ENCODE data around the gene PRKCSH.
"Not testable (repeated sequence)": the region's sequence is repeated elsewhere in the genome, so short reads cannot be mapped to it uniquely, and the experiment has no call there.

Gene PRKCSH

DNA sequence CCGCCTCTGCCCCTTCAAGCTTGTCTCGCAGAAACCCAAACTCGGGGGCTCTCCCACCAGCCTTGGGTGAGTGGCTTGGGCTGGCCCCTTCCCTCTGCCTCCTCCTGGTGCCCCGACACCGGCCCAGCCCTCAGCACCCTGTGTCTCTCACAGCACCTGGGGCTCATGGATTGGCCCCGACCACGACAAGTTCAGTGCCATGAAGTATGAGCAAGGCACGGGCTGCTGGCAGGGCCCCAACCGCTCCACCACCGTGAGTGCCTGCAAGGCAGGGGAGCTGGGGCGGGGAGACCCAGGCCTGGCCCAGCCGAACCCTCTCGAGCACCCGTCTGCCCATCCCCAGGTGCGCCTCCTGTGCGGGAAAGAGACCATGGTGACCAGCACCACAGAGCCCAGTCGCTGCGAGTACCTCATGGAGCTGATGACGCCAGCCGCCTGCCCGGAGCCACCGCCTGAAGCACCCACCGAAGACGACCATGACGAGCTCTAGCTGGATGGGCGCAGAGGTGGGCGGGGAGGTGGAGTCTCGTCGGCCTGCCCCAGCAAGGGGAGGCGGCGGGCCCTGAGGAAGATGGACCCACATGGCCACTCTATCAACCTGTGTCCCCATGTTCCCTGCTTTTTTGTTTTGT, 13.6 kb downstream of the PRKCSH start:
- no peak overlapping the region for H3K4me3 Mint-ChIP-seq
- peaks cover 14% of the 10 kb centered on the region for H3K36me3 Mint-ChIP-seq (ENCODE audit: insufficient read depth)
- no peaks in the 10 kb centered on the region for H3K27me3 Mint-ChIP-seq
- no peaks in the 10 kb centered on the region for H3K9me3 Mint-ChIP-seq
- no peak overlapping the region for H3K27ac Mint-ChIP-seq
- peaks cover 1 to 2% of the 10 kb centered on the region in 2 donors for H3K4me1 Mint-ChIP-seq (ENCODE audit: low read depth in 2 of 2)
- DNase-seq (no peak), ATAC-seq (replicated peaks) (no peak)

DNA sequence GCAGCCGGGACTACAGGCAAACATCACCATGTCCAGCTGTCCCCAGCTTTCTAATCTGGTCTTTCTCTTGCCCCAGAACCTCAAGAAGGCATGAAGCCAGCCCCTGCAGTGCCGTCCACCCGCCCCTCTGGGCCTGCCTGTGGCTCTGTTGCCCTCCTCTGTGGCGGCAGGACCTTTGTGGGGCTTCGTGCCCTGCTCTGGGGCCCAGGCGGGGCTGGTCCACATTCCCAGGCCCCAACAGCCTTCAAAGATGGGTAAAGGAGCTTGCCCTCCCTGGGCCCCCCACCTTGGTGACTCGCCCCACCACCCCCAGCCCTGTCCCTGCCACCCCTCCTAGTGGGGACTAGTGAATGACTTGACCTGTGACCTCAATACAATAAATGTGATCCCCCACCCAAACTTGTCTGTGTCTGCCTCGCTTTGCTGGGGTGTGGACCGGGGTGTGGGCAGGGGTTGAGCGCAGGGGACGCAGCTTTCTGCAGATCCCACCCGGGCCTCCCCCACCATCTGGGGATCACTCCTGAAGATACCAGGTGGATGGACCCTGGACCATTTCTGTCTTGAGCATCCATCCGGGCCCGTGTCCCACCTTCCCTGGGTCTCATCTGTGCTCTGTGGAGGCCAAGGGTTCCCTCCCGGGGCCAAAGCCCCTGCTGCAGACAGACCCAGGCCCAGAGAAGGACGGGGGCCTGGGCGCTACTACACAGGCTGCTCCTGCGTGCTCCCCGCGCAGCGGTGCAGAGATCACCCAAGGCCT, 15.3 kb downstream of the PRKCSH start:
- Mint-ChIP-seq H3K4me3 (no peak overlapping the region), H3K9me3 (no peaks in the 10 kb centered on the region), H3K27ac (no peak overlapping the region), H3K4me1 (ENCODE audit: low read depth in 2 of 2) (no peaks in the 10 kb centered on the region), H3K27me3 (no peaks in the 10 kb centered on the region), H3K36me3 (ENCODE audit: insufficient read depth) (peaks cover 8% of the 10 kb centered on the region)
- ATAC-seq (replicated peaks), result no peak
- DNase-seq, result no peak

DNA sequence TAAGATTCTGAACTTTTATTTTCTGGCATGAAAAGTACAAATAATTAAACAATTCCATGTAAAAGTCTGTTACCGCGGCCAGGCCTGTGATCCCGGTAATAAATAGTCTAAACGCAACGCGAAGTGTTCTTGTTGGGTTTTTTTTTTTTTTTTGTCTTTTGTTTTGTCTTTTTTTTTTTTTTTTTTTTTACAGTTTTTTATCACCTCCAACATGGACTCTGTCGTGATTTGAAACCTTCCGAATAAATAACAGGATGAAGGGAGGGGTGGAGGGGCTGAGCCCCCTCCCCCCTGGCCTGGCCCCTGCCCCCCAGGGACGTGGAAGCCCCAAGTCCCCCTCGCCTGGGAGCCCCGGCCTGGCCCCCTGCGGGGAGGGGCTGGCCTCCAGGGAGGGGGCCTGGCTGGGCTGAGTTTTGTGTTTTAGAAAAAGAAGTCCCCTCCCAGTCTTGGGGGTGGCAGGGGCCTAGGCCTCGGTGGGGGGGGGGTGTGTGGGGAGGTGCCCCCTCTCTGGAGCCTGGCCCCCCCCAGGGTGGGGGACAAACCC, 16.0 kb downstream of the PRKCSH start:
- ATAC-seq (replicated peaks), result no peak
- peaks cover 8% of the 10 kb centered on the region for H3K36me3 Mint-ChIP-seq (ENCODE audit: insufficient read depth)

DNA sequence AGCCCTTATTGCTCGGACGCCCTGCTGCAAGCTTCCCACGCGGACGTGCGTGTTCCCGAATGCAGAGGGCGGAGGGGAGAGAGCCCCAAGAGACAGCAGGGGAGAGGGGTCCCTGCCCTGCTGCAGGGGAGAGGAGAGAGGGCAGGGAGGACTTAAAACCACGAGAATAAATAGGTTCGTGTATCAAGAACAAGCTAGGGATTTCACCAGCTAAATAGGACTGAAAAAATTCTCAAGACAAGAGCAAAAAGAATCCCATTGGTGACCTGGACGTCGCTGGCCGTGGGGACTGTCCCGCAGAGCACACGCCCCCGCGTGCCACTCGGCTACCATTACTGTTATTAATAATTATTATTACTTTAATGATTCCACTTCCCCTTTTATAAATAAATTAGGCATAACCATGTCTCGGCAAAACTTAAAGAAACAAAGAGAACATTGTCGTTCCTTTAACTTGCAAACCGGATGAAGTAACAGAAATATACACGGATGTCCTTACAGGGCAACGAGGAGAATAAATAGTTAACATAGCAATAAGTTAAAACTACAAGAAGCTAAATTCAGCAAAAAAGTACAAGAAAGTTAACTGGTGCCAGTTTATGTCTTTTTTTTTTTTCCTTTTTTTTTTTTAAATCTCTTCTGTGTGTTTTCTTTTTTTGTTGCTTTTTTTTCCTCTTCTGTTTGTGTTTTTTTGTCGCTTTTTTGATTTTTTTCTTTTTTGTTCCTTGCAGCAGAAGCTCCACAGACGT, 16.6 kb downstream of the PRKCSH start:
- Mint-ChIP-seq H3K4me1 (ENCODE audit: low read depth in 2 of 2) (no peaks in the 10 kb centered on the region), H3K27me3 (no peaks in the 10 kb centered on the region), H3K36me3 (ENCODE audit: insufficient read depth) (peaks cover 8% of the 10 kb centered on the region), H3K4me3 (no peak overlapping the region), H3K27ac (peak overlapping the region; percentile 25 to 46), H3K9me3 (no peaks in the 10 kb centered on the region)
- DNase-seq, result no peak
- ATAC-seq (replicated peaks), result no peak

More for the DNA sequence above, 16.0 kb downstream of the PRKCSH start:
- Mint-ChIP-seq H3K4me3 (no peak overlapping the region), H3K9me3 (no peaks in the 10 kb centered on the region), H3K27me3 (no peaks in the 10 kb centered on the region), H3K27ac (no peak overlapping the region), H3K4me1 (ENCODE audit: low read depth in 2 of 2) (no peaks in the 10 kb centered on the region)
- no peak for DNase-seq

DNA sequence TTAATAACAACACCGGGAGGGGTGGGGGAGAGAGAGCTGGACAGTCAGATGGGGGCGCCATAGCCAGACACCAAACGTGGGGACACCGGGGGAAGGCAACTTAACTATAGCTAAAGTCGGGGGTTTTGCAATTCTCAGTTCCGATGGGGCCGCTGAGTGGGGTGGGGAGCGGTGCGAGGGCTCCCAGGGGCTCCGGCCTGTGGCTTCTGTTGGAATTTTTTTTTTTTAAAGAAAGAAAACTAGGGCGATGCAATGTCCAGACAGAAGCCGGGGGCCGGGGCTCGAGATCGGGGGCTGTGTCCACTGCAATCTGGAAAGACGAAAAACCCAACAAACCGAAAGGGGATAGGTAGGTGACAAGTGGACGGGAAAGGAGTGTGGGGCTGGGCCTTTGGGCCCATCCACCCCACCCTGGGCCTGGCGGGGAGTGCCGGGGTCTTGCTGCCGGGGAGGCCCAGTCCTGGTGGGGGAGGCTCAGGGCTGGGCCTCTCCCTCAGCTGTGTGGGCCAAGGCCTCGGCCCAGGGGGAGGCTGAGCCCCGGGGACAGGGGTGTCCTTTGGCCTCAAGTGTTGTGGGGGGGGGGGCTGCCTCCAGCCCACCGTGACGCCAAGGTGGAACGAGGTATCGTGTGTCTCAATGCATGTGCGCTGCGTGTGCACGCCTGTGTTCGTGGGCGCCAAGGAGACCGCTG, 17.3 kb downstream of the PRKCSH start:
- H3K27ac Mint-ChIP-seq, result peak overlapping the region; percentile 25 to 46
- H3K4me3 Mint-ChIP-seq, result no peak overlapping the region
- H3K9me3 Mint-ChIP-seq, result no peaks in the 10 kb centered on the region
- no peaks in the 10 kb centered on the region for H3K4me1 Mint-ChIP-seq (ENCODE audit: low read depth in 2 of 2)
- ATAC-seq (replicated peaks) (no peak), DNase-seq (no peak)
- peaks cover 0 to 5% of the 10 kb centered on the region in 2 donors for H3K27me3 Mint-ChIP-seq
- peaks cover 8% of the 10 kb centered on the region for H3K36me3 Mint-ChIP-seq (ENCODE audit: insufficient read depth)

DNA sequence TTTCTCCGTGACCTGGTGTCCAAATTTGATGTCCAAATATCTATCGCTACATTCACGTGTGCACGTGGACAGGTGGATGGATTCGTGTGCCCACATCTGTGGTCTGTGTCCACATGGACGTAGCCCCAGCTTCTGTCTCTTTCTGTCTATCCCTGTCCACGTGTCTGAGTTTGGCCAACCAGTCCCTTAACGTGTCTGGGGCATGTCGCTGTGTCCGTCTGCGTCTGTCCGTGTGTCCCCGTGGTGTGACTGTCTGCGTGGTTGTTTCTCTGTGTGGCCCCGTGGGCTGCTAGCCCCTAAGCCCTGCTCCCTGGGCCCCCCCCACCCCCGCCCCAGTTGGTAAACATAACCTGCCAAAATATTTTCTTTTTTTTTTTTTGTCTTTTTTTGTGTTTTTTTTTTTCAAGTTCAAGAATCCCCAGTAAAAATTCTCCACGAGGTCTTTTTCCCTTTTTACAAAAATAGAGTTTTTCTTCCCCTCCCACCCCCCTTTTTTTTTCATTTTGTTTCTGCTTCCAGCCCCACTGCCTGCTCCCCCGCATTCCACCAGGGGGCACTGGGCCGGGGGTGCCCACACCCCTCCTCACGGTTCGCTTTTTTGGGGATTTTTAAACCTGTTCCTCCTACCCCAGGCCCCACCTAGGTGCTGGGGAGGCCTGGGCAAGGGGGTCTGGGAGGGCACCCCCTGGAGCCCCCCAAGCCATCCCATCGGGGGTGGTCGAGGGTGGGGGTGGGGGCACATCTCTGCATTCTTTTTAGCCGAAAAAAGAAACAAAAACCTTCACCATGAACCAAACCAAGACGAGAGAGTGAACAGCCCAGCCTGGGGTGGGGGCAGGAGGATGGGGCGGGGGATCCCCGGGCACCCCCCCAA, 18.3 kb downstream of the PRKCSH start:
- peaks cover 8% of the 10 kb centered on the region for H3K36me3 Mint-ChIP-seq (ENCODE audit: insufficient read depth)
- DNase-seq, result no peak
- H3K4me3 Mint-ChIP-seq, result no peak overlapping the region
- H3K27me3 Mint-ChIP-seq, result peaks cover 5 to 15% of the 10 kb centered on the region in 2 donors
- no peaks in the 10 kb centered on the region for H3K9me3 Mint-ChIP-seq
- no peaks in the 10 kb centered on the region for H3K4me1 Mint-ChIP-seq (ENCODE audit: low read depth in 2 of 2)
- H3K27ac Mint-ChIP-seq, result no peak overlapping the region
- no peak for ATAC-seq (replicated peaks)

DNA sequence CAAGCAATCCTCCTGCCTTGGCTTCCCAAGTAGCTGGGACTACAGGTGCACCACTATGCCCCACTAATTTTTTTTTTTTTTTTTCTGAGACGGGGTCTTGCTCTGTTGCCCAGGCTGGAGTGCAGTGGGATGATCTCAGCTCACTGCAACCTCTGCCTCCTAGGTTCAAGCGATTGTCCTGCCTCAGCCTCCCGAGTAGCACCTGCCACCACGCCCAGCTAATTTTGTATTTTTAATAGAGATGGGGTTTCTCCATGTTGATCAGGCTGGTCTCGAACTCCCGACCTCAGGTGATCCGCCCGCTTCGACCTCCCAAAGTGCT, 19.8 kb downstream of the PRKCSH start:
- not testable (repeated sequence) for H3K9me3 Mint-ChIP-seq; H3K4me3 Mint-ChIP-seq; H3K36me3 Mint-ChIP-seq (ENCODE audit: insufficient read depth); H3K27ac Mint-ChIP-seq; DNase-seq; ATAC-seq (replicated peaks); H3K4me1 Mint-ChIP-seq (ENCODE audit: low read depth in 2 of 2)
- peaks cover 11 to 24% of the 10 kb centered on the region in 2 donors for H3K27me3 Mint-ChIP-seq

DNA sequence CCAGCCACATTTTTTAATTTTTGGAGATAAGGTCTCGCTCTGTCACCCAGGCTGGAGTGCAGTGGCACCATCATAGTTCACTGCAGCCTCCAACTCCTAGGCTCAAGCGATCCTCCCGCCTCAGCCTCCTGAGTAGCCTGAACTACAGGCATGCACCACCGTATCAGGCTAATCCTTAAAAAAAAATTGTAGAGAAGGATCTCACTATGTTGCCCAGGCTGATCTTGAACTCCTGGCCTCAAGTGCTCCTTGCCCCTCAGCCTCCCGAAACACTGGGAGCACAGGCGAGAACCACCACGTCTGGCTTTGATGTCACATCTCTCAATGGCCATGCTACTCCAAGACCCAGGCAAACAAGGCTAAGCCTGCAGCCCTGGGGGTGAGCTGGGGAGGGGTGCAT, 21.2 kb downstream of the PRKCSH start:
- Mint-ChIP-seq H3K27ac (no peak overlapping the region), H3K4me1 (ENCODE audit: low read depth in 2 of 2) (no peaks in the 10 kb centered on the region), H3K9me3 (no peaks in the 10 kb centered on the region), H3K4me3 (no peak overlapping the region), H3K36me3 (ENCODE audit: insufficient read depth) (peaks cover 4% of the 10 kb centered on the region), H3K27me3 (peaks cover 17 to 33% of the 10 kb centered on the region in 2 donors)
- ATAC-seq (replicated peaks) (no peak), DNase-seq (no peak)

DNA sequence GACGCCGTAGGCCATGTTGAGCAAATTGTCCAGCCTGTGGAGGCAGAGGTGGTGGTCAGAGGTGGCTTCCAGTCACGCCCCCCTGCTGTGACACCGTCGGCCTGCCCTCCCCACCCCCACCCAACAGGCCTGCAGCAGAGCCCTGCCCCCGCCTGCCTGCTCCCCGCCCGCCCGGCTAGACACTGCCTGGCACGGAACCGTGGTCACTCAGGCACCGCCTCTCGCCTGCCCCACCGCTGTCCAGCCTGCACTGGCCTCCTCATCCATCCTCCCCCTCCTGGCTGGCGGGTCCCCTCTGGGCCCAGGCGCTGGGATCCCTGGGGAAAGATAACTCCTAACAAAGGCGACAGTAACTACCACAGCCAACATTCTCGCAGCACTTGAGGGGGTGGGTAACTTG, 21.7 kb downstream of the PRKCSH start:
- no peaks in the 10 kb centered on the region for H3K4me1 Mint-ChIP-seq (ENCODE audit: low read depth in 2 of 2)
- no peak overlapping the region for H3K27ac Mint-ChIP-seq
- peaks cover 4% of the 10 kb centered on the region for H3K36me3 Mint-ChIP-seq (ENCODE audit: insufficient read depth)
- DNase-seq (no peak), ATAC-seq (replicated peaks) (no peak)
- no peaks in the 10 kb centered on the region for H3K9me3 Mint-ChIP-seq
- no peak overlapping the region for H3K4me3 Mint-ChIP-seq
- H3K27me3 Mint-ChIP-seq, result peaks cover 17 to 33% of the 10 kb centered on the region in 2 donors

DNA sequence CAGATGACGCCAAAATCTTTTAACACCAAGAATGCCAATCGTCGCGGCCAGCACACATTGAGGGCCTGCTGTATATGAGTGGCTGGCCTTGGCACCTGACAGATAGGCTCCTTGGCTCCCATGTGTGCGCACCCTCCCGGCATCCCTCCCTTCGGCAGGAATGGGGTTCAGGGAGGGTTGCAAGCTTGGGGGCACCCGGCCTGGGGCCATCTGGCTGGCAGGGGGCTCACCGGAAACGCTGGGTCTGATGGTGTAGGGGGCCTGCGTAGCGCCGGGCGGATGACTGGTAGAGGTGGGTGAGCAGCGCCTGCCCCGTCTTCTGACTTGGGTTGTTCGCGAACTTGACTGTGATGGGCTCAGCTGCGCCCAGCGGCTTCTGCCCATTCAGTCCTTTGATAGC, 22.4 kb downstream of the PRKCSH start:
- Mint-ChIP-seq H3K4me1 (ENCODE audit: low read depth in 2 of 2) (no peaks in the 10 kb centered on the region), H3K9me3 (no peaks in the 10 kb centered on the region)
- no peak for DNase-seq

DNA sequence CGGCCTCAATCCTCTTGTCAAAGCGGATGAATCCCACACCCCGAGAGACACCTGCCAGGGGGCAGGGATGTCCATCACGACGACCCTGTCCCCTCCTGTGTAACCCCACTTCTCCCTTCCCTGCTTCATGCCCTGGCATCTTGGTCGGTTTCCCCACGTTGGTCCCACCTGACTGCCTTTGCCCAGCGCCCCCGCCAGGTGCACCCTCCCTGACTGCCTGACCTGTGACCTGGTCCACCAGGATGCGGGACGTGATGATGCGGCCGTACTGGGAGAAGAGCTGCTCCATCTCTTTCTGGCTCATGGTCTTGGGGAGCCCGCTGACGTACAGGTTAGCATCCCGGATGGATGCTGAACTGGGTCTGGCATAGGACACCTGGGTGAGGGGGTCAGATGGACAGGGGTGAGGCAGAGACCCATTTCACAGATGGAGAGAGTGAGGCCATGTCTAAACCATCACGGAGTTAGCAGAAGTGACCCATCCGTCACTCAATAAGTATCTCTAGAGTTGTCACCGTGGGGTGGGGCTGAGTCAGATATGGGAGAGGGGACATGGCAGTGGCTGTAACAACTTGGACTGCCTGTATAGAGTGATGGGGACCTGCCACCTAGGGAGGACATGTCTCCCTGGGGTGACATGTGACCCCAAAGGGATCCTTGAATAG, 22.9 kb downstream of the PRKCSH start:
- no peak overlapping the region for H3K27ac Mint-ChIP-seq
- no peaks in the 10 kb centered on the region for H3K4me1 Mint-ChIP-seq (ENCODE audit: low read depth in 2 of 2)
- no peaks in the 10 kb centered on the region for H3K9me3 Mint-ChIP-seq
- peaks cover 7% of the 10 kb centered on the region for H3K36me3 Mint-ChIP-seq (ENCODE audit: insufficient read depth)
- peaks cover 17 to 33% of the 10 kb centered on the region in 2 donors for H3K27me3 Mint-ChIP-seq
- no peak for ATAC-seq (replicated peaks)
- H3K4me3 Mint-ChIP-seq, result no peak overlapping the region
- no peak for DNase-seq

More for the DNA sequence above, 22.4 kb downstream of the PRKCSH start:
- Mint-ChIP-seq H3K27me3 (peaks cover 17 to 33% of the 10 kb centered on the region in 2 donors), H3K36me3 (ENCODE audit: insufficient read depth) (peaks cover 6% of the 10 kb centered on the region), H3K4me3 (no peak overlapping the region), H3K27ac (no peak overlapping the region)
- no peak for ATAC-seq (replicated peaks)

DNA sequence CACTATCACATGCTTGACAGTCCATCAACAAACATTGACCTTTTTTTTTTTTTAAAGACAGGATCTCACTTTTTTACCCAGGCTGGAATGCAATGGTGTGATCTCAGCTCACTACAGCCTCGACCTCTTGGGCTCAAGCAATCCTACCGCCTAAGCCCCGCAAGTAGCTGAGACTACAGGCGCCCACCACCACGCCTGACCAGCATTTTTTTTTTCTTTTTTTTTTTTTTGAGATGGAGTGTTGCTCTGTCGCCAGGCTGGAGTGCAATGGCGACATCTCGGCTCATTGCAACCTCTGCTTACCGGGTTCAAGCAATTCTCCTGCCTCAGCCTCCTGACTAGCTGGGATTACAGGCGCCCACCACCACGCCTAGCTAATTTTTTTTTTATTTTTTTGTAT, 23.5 kb downstream of the PRKCSH start:
- not testable (repeated sequence) for H3K9me3 Mint-ChIP-seq; ATAC-seq (replicated peaks); H3K27ac Mint-ChIP-seq; H3K4me1 Mint-ChIP-seq (ENCODE audit: low read depth in 2 of 2); DNase-seq; H3K4me3 Mint-ChIP-seq; H3K36me3 Mint-ChIP-seq (ENCODE audit: insufficient read depth)
- H3K27me3 Mint-ChIP-seq, result peaks cover 17 to 33% of the 10 kb centered on the region in 2 donors
